Liver (tissue), 9 donors: ENCODE data around the gene LRRN2. TPM values are rescaled to one million over a fixed set of nuclear protein-coding genes. Genes with fewer than 3 reads are reported as not detected.

Source experiments
- DNase-seq: peaks from one replicate; pipeline ENCODE4 v3.0.0-alpha.2; 2017; ENCODE audit warnings: low spot score
- H3K27ac ChIP-seq, 2 donors: one replicate each; pipeline ENCODE4 v1.7.0; 2013; ENCODE audit warnings: inconsistent platforms in 2 of 2, low read length in 2 of 2, control low read depth in 1 of 2, low read depth in 1 of 2, mild to moderate bottlenecking in 1 of 2
- H3K27me3 ChIP-seq, 4 donors: one replicate each; pipeline versions ENCODE4 v1.6.1 to v1.7.0; 2013; ENCODE audit warnings: low read length in 3 of 4, inconsistent platforms in 1 of 4, mild to moderate bottlenecking in 1 of 4, moderate library complexity in 1 of 4; ENCODE audit not compliant: control insufficient read depth in 4 of 4, insufficient read depth in 4 of 4
- H3K36me3 ChIP-seq, 4 donors: one replicate each; pipeline versions ENCODE4 v1.6.1 to v1.7.0; 2013; ENCODE audit warnings: low read length in 3 of 4, mild to moderate bottlenecking in 3 of 4, low read depth in 1 of 4, moderate library complexity in 1 of 4; ENCODE audit not compliant: control insufficient read depth in 4 of 4, insufficient read depth in 3 of 4
- H3K4me1 ChIP-seq, 4 donors: one replicate each; pipeline versions ENCODE4 v1.6.1 to v1.7.0; 2013; ENCODE audit warnings: low read length in 3 of 4, mild to moderate bottlenecking in 3 of 4, moderate library complexity in 1 of 4; ENCODE audit not compliant: control insufficient read depth in 4 of 4, insufficient read depth in 4 of 4
- H3K4me3 ChIP-seq, 3 donors: one replicate each; pipeline versions ENCODE4 v1.6.1 to v1.7.0; 2013; ENCODE audit warnings: low read length in 3 of 3, control low read depth in 1 of 3, low read depth in 1 of 3, mild to moderate bottlenecking in 1 of 3
- H3K9ac ChIP-seq, 2 donors: one replicate each; pipeline ENCODE4 v1.7.0; 2013; ENCODE audit warnings: low read length in 2 of 2, mild to moderate bottlenecking in 2 of 2, moderate library complexity in 2 of 2, control low read depth in 1 of 2, low read depth in 1 of 2
- H3K9me3 ChIP-seq, 4 donors: one replicate each; pipeline versions ENCODE4 v1.6.1 to v1.7.0; 2013; ENCODE audit warnings: low read length in 3 of 4; ENCODE audit not compliant: control insufficient read depth in 4 of 4
- EGR1 ChIP-seq, 2 donors: IDR thresholded peaks; 2 replicates each; pipeline ENCODE4 v1.6.1; 2016 to 2018; ENCODE audit warnings: antibody characterized with exemption in 2 of 2, low read depth in 2 of 2
- HNF4G ChIP-seq: IDR thresholded peaks from 2 replicates; pipeline ENCODE4 v1.6.1; 2016; ENCODE audit warnings: antibody characterized with exemption
- JUND ChIP-seq, 2 donors: IDR thresholded peaks; 2 replicates each; pipeline ENCODE4 v1.6.1; 2016; ENCODE audit warnings: antibody characterized with exemption in 2 of 2
- RAD21 ChIP-seq, 2 donors: IDR thresholded peaks; 2 replicates each; pipeline ENCODE4 v1.6.1; 2016; ENCODE audit warnings: antibody characterized with exemption in 2 of 2, mild to moderate bottlenecking in 2 of 2
- RXRA ChIP-seq, 2 donors: IDR thresholded peaks; 2 replicates each; pipeline ENCODE4 v1.6.1; 2017 to 2018; ENCODE audit warnings: antibody characterized with exemption in 2 of 2, mild to moderate bottlenecking in 1 of 2
- TAF1 ChIP-seq: conservative IDR thresholded peaks from 2 replicates; pipeline ENCODE4 v1.6.1; 2016; ENCODE audit warnings: antibody characterized with exemption, mild to moderate bottlenecking
- YY1 ChIP-seq: IDR thresholded peaks from 2 replicates; pipeline ENCODE4 v1.6.1; 2016; ENCODE audit warnings: antibody characterized with exemption, mild to moderate bottlenecking
- WGBS: extraction: QIAGEN DNeasy Blood & Tissue Kit; methylation state at CpG from one replicate; pipeline ENCODE4 v1.1.7; 2013; 5-methylcytosine and 5-hydroxymethylcytosine counted together
- polyA plus RNA-seq, 2 donors: library from polyadenylated mRNA; stranded (reverse) in 1 of 2; unstranded in 1 of 2; fragments of 200-250 nt in 1 of 2; fragments of >200 nt in 1 of 2; fragmentation: Nextera tagmentation in 1 of 2; extraction: Ambion mirVana in 1 of 2; gene quantifications; one replicate each; pipeline versions ENCODE4 v1.2.1 to v1.2.3, GENCODE V29; 2013 to 2015
- total RNA-seq, 2 donors: library from RNA; depleted of rRNA; stranded (reverse); fragments of >200 nt; gene quantifications; one replicate each; pipeline ENCODE4 v1.2.3, GENCODE V29; 2014
- TF ChIP-seq, protein P1 (sequence below): IDR thresholded peaks from 2 replicates; pipeline ENCODE4 v1.6.1; 2016; ENCODE audit warnings: antibody characterized with exemption
- TF ChIP-seq, protein P2 (sequence below): IDR thresholded peaks from 2 replicates; pipeline ENCODE4 v1.6.1; 2016; ENCODE audit warnings: antibody characterized with exemption, mild to moderate bottlenecking
- TF ChIP-seq, protein P3 (sequence below): IDR thresholded peaks from 2 replicates; pipeline ENCODE4 v1.6.1; 2016; ENCODE audit warnings: antibody characterized with exemption
- TF ChIP-seq, protein P4 (sequence below): IDR thresholded peaks from 2 replicates; pipeline ENCODE4 v1.6.1; 2016; ENCODE audit warnings: antibody characterized with exemption
- TF ChIP-seq, protein P5 (sequence below): fragments of 150-350 bp; IDR thresholded peaks from 2 replicates; pipeline ENCODE4 v1.5.1; 2017; ENCODE audit warnings: improper control_type of control experiment, low read depth, low read length; ENCODE audit not compliant: missing input control
- donor health status: healthy.
- donor health status: healthy.
- donor health status: healthy.
- donor health status: healthy.
- donor health status: healthy.

LRRN2 gene
- total and polyA plus RNA-seq, 4 donors = 0.13 to 2.8 (median 0.28) TPM

DNA sequence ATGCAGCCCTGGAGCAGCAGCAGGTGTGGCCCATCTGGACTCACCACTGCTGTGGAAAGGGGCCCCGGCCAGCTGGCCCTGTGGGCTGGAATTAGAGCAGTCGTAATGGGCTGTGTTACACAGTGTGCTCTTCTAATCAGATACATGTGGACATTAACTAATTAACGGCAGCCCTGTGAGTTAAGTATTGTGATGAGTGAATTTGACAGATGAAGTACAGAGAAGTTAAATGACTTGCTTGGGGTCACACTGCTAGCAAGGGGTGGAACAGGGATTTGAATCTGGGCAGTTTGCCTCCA lies 110.7 kb downstream of the LRRN2 start:
- 86% methylated on average over 3 of the region's 3 CpGs for WGBS
- no peak overlapping the region for H3K27ac ChIP-seq
- H3K27me3 ChIP-seq = no peaks in the 10 kb centered on the region
- peaks cover 0 to 3% (median 0%) of the 10 kb centered on the region in 4 donors for H3K4me1 ChIP-seq
- peaks cover 0 to 4% (median 0%) of the 10 kb centered on the region in 4 donors for H3K36me3 ChIP-seq
- no peak for TF ChIP-seq RXRA (IDR thresholded peaks at IDR 0.05)
- TF ChIP-seq, protein P1, sequence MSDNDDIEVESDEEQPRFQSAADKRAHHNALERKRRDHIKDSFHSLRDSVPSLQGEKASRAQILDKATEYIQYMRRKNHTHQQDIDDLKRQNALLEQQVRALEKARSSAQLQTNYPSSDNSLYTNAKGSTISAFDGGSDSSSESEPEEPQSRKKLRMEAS = no peak
- no peak for TF ChIP-seq JUND (IDR thresholded peaks at IDR 0.05)
- TF ChIP-seq, protein P2, sequence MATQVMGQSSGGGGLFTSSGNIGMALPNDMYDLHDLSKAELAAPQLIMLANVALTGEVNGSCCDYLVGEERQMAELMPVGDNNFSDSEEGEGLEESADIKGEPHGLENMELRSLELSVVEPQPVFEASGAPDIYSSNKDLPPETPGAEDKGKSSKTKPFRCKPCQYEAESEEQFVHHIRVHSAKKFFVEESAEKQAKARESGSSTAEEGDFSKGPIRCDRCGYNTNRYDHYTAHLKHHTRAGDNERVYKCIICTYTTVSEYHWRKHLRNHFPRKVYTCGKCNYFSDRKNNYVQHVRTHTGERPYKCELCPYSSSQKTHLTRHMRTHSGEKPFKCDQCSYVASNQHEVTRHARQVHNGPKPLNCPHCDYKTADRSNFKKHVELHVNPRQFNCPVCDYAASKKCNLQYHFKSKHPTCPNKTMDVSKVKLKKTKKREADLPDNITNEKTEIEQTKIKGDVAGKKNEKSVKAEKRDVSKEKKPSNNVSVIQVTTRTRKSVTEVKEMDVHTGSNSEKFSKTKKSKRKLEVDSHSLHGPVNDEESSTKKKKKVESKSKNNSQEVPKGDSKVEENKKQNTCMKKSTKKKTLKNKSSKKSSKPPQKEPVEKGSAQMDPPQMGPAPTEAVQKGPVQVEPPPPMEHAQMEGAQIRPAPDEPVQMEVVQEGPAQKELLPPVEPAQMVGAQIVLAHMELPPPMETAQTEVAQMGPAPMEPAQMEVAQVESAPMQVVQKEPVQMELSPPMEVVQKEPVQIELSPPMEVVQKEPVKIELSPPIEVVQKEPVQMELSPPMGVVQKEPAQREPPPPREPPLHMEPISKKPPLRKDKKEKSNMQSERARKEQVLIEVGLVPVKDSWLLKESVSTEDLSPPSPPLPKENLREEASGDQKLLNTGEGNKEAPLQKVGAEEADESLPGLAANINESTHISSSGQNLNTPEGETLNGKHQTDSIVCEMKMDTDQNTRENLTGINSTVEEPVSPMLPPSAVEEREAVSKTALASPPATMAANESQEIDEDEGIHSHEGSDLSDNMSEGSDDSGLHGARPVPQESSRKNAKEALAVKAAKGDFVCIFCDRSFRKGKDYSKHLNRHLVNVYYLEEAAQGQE = no peak
- no peak for TF ChIP-seq YY1
- TF ChIP-seq, protein P3, sequence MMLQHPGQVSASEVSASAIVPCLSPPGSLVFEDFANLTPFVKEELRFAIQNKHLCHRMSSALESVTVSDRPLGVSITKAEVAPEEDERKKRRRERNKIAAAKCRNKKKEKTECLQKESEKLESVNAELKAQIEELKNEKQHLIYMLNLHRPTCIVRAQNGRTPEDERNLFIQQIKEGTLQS = no peak
- TF ChIP-seq TAF1 = no peak
- no peak for TF ChIP-seq RAD21 (IDR thresholded peaks at IDR 0.05)
- TF ChIP-seq EGR1 (IDR thresholded peaks at IDR 0.05; ENCODE audit: low read depth in 2 of 2) = no peak
- TF ChIP-seq HNF4G = no peak
- TF ChIP-seq, protein P4, sequence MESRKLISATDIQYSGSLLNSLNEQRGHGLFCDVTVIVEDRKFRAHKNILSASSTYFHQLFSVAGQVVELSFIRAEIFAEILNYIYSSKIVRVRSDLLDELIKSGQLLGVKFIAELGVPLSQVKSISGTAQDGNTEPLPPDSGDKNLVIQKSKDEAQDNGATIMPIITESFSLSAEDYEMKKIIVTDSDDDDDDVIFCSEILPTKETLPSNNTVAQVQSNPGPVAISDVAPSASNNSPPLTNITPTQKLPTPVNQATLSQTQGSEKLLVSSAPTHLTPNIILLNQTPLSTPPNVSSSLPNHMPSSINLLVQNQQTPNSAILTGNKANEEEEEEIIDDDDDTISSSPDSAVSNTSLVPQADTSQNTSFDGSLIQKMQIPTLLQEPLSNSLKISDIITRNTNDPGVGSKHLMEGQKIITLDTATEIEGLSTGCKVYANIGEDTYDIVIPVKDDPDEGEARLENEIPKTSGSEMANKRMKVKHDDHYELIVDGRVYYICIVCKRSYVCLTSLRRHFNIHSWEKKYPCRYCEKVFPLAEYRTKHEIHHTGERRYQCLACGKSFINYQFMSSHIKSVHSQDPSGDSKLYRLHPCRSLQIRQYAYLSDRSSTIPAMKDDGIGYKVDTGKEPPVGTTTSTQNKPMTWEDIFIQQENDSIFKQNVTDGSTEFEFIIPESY = no peak
- no peaks in the 10 kb centered on the region for H3K9me3 ChIP-seq
- H3K9ac ChIP-seq = no peak overlapping the region
- H3K4me3 ChIP-seq = no peak overlapping the region
- no peak for DNase-seq

DNA sequence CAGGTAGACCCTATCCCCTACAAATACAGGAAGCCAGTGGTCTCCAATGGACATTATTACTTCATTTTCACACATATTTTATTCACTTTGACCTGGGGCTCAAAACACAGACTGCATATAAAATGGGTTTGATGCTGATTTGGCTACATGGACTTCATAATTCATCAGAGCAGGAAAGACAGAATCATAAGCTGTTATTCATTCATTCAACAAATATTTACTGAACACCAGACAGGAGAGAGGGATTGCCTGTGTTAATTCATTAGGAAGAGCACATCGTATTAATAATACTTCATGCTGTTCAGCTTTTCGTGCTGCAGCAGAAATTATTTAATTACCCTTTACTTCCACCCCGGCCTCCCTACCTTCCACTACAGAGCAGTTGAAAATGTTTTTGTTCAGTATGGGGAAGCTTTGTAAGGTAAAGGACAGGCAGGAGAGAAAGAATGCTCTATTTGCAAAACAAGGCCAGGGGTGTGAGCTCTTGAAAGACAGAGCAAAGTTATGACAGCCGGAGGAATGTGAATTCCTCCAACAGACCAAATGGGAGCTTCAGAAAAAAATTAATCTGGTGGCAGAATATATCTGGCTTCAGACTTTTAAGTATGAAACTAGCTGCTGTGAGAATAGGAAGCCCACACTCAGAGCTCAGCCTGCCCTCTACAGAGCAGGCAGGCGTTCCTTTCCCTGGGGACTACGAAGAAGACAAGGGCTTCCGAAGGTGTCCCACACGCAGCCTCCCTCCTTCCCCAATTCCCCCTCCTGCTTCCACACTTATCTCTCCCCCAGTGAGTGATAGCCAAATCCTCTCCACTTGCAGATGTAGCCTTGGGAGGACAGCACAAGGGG lies 111.3 kb downstream of the LRRN2 start:
- no peak overlapping the region for H3K27ac ChIP-seq
- H3K27me3 ChIP-seq = no peaks in the 10 kb centered on the region
- H3K4me3 ChIP-seq = no peak overlapping the region
- 95% methylated on average over 8 of the region's 8 CpGs for WGBS
- peaks cover 0 to 3% (median 0%) of the 10 kb centered on the region in 4 donors for H3K4me1 ChIP-seq
- H3K9me3 ChIP-seq = no peaks in the 10 kb centered on the region
- DNase-seq = no peak
- no peak overlapping the region for H3K9ac ChIP-seq
- H3K36me3 ChIP-seq = peaks cover 0 to 4% (median 0%) of the 10 kb centered on the region in 4 donors
- no peak for TF ChIP-seq RAD21 (IDR thresholded peaks at IDR 0.05)
- no peak for TF ChIP-seq RXRA (IDR thresholded peaks at IDR 0.05)
- TF ChIP-seq, protein P3 = no peak
- TF ChIP-seq, protein P5, sequence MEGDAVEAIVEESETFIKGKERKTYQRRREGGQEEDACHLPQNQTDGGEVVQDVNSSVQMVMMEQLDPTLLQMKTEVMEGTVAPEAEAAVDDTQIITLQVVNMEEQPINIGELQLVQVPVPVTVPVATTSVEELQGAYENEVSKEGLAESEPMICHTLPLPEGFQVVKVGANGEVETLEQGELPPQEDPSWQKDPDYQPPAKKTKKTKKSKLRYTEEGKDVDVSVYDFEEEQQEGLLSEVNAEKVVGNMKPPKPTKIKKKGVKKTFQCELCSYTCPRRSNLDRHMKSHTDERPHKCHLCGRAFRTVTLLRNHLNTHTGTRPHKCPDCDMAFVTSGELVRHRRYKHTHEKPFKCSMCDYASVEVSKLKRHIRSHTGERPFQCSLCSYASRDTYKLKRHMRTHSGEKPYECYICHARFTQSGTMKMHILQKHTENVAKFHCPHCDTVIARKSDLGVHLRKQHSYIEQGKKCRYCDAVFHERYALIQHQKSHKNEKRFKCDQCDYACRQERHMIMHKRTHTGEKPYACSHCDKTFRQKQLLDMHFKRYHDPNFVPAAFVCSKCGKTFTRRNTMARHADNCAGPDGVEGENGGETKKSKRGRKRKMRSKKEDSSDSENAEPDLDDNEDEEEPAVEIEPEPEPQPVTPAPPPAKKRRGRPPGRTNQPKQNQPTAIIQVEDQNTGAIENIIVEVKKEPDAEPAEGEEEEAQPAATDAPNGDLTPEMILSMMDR = no peak
